GM12891 (cell line): ENCODE results near the gene ZNF205.

Source experiments
- PAX5 ChIP-seq: IDR thresholded peaks from 2 replicates; pipeline ENCODE4 v1.6.1; 2011; ENCODE audit warnings: low read length, moderate library complexity, mild to moderate bottlenecking; ENCODE audit not compliant: insufficient read depth, severe bottlenecking
- POLR2A ChIP-seq: IDR thresholded peaks from 2 replicates; pipeline ENCODE4 v1.6.1; 2011; ENCODE audit warnings: low read depth, low read length, control low read depth
- POLR2AphosphoS5 ChIP-seq: IDR thresholded peaks from 2 replicates; pipeline ENCODE4 v1.6.1; 2011; ENCODE audit warnings: low read depth, low read length, control low read depth
- SPI1 ChIP-seq: IDR thresholded peaks from 2 replicates; pipeline ENCODE4 v1.6.1; 2011; ENCODE audit warnings: low read depth, low read length, control low read depth
- TAF1 ChIP-seq: IDR thresholded peaks from 2 replicates; pipeline ENCODE4 v1.6.1; 2011; ENCODE audit warnings: low read depth, low read length, control low read depth

- no peak for TF ChIP-seq PAX5
- TF ChIP-seq POLR2AphosphoS5: no peak
- TF ChIP-seq POLR2A: no peak
- no peak for TF ChIP-seq TAF1
- TF ChIP-seq SPI1: no peak
These were observed 2.6 kb downstream of the ZNF205 start for GRCh38 chr16:3115003-3115402.
